Type B pancreatic cell (in vitro differentiated cells): ENCODE results near the gene TBCEL. TPM values are rescaled to one million over a fixed set of nuclear protein-coding genes. Genes with fewer than 3 reads are reported as not detected.

ENCODE experiments used
- DNase-seq: peaks from one replicate; pipeline ENCODE4 v3.0.0; 2021; ENCODE audit warnings: mixed read lengths; ENCODE audit not compliant: unreplicated experiment; ENCODE audit errors: extremely low spot score
- H3K27ac Mint-ChIP-seq: 2 replicates; pipeline ENCODE4 v1.8.0; 2021; ENCODE audit warnings: mild to moderate bottlenecking, mixed read lengths
- H3K27me3 Mint-ChIP-seq: 2 replicates; pipeline ENCODE4 v1.8.0; 2021; ENCODE audit warnings: mixed read lengths
- H3K36me3 Mint-ChIP-seq: 2 replicates; pipeline ENCODE4 v1.8.0; 2021; ENCODE audit warnings: mixed read lengths
- H3K4me1 Mint-ChIP-seq: one replicate; pipeline ENCODE4 v1.8.0; 2021; ENCODE audit warnings: mixed read lengths; ENCODE audit not compliant: unreplicated experiment
- H3K4me3 Mint-ChIP-seq: 2 replicates; pipeline ENCODE4 v1.8.0; 2021; ENCODE audit warnings: mild to moderate bottlenecking, mixed read lengths
- H3K9me3 Mint-ChIP-seq: 2 replicates; pipeline ENCODE4 v1.8.0; 2021; ENCODE audit warnings: mixed read lengths
- total RNA-seq: library from RNA; stranded (reverse); gene quantifications from 2 replicates; pipeline ENCODE4 v1.2.1, GENCODE V29; 2021; ENCODE audit warnings: low replicate concordance
- TF ChIP-seq, protein P1 (sequence below): fragments of 200-600 bp; sonication (generic); conservative IDR thresholded peaks from 2 replicates; pipeline ENCODE4 v1.5.0; 2021; ENCODE audit warnings: antibody characterized with exemption, mild to moderate bottlenecking

Gene TBCEL
- total RNA-seq, 1 donor from 2014 or later: 40.5 TPM

DNA sequence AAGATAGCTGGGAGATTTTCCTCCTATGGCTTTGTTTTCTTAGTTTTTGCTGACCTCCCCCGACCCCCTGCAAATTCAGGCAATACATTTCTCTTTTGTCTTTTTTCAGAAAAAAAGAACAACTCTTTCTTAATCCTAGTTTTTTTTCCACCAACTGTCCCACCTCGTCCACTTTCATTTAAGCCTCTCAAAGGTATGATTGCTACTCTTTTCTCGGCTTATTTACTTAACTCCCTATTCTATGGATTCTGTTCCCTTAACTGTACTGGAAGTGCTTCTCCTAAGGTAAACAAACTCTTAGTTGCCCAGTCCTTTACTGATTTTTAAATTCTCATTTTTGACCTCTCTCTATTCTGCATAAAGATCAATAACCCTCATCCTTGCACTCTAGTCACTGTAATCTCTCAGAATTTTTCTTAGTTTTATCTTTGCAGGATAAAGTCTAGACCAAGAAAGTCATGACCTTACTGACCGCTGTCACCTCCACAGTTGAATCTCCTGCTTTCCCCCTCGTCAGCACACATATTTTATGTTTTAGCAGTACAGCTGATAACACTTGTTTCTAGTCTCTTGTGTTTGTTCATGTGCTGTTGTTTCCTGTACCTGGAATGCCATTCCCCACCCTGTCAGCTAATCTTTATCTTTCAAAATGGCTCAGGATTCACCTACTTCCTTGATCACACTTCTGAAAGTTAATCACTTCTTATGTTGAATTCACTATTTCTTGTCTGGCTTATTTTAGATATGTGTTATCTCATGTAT lies 14.9 kb downstream of the TBCEL start:
- H3K36me3 Mint-ChIP-seq: peaks cover 5% of the 10 kb centered on the region
- H3K4me1 Mint-ChIP-seq: peaks cover 44% of the 10 kb centered on the region
- H3K4me3 Mint-ChIP-seq: peak overlapping the region; percentile 1
- DNase-seq: no peak
- TF ChIP-seq, protein P1, sequence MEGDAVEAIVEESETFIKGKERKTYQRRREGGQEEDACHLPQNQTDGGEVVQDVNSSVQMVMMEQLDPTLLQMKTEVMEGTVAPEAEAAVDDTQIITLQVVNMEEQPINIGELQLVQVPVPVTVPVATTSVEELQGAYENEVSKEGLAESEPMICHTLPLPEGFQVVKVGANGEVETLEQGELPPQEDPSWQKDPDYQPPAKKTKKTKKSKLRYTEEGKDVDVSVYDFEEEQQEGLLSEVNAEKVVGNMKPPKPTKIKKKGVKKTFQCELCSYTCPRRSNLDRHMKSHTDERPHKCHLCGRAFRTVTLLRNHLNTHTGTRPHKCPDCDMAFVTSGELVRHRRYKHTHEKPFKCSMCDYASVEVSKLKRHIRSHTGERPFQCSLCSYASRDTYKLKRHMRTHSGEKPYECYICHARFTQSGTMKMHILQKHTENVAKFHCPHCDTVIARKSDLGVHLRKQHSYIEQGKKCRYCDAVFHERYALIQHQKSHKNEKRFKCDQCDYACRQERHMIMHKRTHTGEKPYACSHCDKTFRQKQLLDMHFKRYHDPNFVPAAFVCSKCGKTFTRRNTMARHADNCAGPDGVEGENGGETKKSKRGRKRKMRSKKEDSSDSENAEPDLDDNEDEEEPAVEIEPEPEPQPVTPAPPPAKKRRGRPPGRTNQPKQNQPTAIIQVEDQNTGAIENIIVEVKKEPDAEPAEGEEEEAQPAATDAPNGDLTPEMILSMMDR: no peak
- H3K27me3 Mint-ChIP-seq: no peaks in the 10 kb centered on the region
- H3K9me3 Mint-ChIP-seq: no peaks in the 10 kb centered on the region
- H3K27ac Mint-ChIP-seq: peak overlapping the region; percentile 62

DNA sequence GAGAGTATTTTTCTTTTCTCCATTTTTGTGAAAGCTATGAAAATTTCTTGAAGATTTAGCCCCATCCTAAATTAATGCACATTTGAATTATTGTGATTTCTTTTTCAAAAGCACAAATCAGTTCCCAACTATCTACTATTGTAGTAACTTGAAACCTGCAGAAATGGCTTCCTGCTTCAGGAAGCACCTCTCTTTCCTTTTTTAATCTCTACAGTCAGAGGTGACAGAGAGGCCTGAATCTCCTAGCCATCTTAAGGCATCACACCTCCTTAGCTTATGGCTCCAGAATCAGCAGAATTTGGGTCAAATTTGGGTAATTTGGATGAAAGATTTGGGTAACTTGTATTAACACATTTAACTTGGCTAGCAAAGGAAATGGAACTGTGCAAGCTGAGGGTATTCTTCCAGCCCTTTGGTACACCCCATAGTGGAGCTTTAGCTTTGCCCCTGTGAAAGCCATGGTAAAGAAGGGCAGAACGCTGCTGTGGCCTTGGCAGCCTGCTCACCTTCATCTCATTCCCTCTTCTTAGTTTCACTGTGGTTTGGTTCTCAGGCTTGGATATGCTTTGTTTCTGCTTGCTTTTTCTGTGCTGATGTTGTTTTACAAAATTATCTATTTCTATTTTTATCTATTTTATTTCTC lies 16.2 kb downstream of the TBCEL start:
- peaks cover 43% of the 10 kb centered on the region for H3K4me1 Mint-ChIP-seq

DNA sequence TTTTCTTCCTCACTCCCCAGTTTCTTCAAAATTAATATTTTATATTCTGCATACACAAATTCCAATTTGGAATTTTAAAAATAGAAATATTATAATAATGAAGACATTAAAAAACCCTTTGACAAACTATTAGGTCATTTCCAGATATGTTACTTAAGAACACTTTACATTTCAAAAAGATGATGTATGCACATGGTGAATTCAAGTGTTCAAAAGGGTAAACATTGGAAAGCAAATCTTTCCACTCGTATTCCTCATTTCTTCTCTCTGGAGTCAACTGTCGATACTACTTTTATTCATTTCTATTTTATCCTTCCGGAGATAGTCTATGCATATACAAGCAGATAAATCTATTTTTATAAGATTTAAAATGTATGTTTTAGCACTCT lies 16.7 kb downstream of the TBCEL start:
- no peaks in the 10 kb centered on the region for H3K9me3 Mint-ChIP-seq
- DNase-seq: no peak
- H3K4me1 Mint-ChIP-seq: peaks cover 38% of the 10 kb centered on the region
- no peak overlapping the region for H3K4me3 Mint-ChIP-seq
- H3K27me3 Mint-ChIP-seq: no peaks in the 10 kb centered on the region
- H3K27ac Mint-ChIP-seq: no peak overlapping the region
- TF ChIP-seq, protein P1: no peak
- H3K36me3 Mint-ChIP-seq: peaks cover 5% of the 10 kb centered on the region

More for the DNA sequence above, 16.2 kb downstream of the TBCEL start:
- Mint-ChIP-seq H3K9me3 (no peaks in the 10 kb centered on the region), H3K4me3 (no peak overlapping the region), H3K27me3 (no peaks in the 10 kb centered on the region), H3K36me3 (peaks cover 5% of the 10 kb centered on the region), H3K27ac (no peak overlapping the region)
- no peak for DNase-seq
- TF ChIP-seq, protein P1: no peak

DNA sequence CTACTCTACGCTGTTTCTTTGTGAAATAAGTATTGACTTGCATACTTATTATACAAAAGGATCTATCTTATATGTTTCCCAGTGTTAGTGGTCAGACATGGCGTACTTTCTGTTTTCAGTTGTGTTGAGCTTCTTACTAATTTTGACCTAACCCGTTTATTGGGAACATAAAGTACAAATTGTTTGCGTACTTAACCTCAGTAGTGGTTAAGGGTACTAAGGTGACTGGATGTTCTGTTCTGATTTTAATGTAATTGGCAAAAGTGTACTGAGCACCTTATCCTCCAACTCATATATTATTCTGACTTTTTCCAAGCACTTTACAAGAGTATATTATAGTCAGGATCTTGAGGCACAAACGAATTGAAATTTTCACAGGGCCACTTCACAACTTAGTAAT lies 17.2 kb downstream of the TBCEL start:
- peaks cover 8% of the 10 kb centered on the region for H3K36me3 Mint-ChIP-seq
- TF ChIP-seq, protein P1: no peak
- no peaks in the 10 kb centered on the region for H3K9me3 Mint-ChIP-seq
- no peak for DNase-seq
- H3K4me3 Mint-ChIP-seq: no peak overlapping the region
- no peaks in the 10 kb centered on the region for H3K27me3 Mint-ChIP-seq
- H3K4me1 Mint-ChIP-seq: peaks cover 33% of the 10 kb centered on the region
- no peak overlapping the region for H3K27ac Mint-ChIP-seq

DNA sequence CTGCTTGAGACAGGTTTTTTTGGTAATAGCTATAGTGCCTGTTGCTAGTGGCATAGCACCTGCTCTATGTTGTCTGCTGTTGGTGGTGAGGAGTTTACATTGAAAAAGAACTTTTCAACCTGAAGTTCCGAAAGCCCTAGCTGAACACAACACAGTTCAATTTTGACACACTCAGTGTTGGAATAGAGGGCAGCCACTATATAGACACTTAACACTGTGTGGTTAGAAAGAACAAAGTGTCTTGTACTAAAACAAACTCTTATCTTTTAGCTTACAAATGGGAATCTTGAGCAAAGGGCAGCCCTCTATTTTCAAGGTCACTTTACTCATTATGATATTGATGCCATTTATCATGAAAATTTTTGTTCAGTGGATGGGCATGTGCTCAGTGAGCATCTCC lies 18.4 kb downstream of the TBCEL start:
- H3K36me3 Mint-ChIP-seq: peaks cover 17% of the 10 kb centered on the region
- no peak overlapping the region for H3K4me3 Mint-ChIP-seq
- no peak overlapping the region for H3K27ac Mint-ChIP-seq
- TF ChIP-seq, protein P1: no peak
- DNase-seq: no peak
- H3K27me3 Mint-ChIP-seq: no peaks in the 10 kb centered on the region
- H3K9me3 Mint-ChIP-seq: no peaks in the 10 kb centered on the region
- H3K4me1 Mint-ChIP-seq: peaks cover 31% of the 10 kb centered on the region
